ENCODE measurements around the gene CDKN2AIPNL.

- no peak for TF ChIP-seq CTCF (conservative IDR thresholded peaks at IDR 0.05)
- no peak for TF ChIP-seq EZH2 (IDR thresholded peaks at IDR 0.05; ENCODE audit: low read depth)
These were observed 7.7 kb downstream of the CDKN2AIPNL start for GRCh38 chr5:134403951-134404350.
